Measurements from ENCODE around the gene PDCD7.
"Not testable (repeated sequence)": the region's sequence is repeated elsewhere in the genome, so short reads cannot be mapped to it uniquely, and the experiment has no call there.

DNA sequence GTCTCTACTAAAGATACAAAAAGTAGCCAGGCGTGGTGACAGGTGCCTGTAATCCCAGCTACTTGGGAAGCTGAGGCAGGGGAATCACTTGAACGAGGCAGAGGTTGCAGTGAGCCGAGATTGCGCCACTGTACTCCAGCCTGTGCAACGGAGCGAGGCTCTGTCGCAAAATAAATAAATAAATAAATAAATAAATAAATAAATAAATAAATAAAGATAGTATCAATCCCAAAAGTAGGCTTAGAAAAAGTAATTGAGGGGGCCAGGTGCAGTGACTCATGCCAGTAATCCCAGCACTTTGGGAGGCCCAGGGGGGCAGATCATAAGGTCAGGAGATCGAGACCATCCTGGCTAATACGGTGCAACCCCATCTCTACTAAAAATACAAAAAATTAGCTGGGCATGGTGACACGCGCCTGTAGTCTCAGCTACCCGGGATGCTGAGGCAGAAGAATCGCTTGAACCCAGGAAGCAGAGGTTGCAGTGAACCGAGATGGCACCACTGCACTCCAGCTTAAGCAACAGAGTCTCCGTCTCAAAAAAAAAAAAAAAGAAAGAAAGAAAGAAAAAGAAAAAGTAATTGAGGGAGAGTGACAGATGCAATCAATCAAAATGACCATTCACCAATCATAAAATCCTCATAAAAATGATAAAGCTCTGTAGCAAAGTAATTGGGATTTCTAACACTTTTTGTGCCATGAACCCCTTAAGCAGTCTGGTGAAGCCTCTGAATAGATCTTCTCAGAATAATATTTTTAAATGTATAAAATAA is 48.2 kb upstream of the PDCD7 start:
- TF ChIP-seq, protein P1, sequence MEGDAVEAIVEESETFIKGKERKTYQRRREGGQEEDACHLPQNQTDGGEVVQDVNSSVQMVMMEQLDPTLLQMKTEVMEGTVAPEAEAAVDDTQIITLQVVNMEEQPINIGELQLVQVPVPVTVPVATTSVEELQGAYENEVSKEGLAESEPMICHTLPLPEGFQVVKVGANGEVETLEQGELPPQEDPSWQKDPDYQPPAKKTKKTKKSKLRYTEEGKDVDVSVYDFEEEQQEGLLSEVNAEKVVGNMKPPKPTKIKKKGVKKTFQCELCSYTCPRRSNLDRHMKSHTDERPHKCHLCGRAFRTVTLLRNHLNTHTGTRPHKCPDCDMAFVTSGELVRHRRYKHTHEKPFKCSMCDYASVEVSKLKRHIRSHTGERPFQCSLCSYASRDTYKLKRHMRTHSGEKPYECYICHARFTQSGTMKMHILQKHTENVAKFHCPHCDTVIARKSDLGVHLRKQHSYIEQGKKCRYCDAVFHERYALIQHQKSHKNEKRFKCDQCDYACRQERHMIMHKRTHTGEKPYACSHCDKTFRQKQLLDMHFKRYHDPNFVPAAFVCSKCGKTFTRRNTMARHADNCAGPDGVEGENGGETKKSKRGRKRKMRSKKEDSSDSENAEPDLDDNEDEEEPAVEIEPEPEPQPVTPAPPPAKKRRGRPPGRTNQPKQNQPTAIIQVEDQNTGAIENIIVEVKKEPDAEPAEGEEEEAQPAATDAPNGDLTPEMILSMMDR (IDR thresholded peaks at IDR 0.05) = not testable (repeated sequence)
- TF ChIP-seq, protein P2, sequence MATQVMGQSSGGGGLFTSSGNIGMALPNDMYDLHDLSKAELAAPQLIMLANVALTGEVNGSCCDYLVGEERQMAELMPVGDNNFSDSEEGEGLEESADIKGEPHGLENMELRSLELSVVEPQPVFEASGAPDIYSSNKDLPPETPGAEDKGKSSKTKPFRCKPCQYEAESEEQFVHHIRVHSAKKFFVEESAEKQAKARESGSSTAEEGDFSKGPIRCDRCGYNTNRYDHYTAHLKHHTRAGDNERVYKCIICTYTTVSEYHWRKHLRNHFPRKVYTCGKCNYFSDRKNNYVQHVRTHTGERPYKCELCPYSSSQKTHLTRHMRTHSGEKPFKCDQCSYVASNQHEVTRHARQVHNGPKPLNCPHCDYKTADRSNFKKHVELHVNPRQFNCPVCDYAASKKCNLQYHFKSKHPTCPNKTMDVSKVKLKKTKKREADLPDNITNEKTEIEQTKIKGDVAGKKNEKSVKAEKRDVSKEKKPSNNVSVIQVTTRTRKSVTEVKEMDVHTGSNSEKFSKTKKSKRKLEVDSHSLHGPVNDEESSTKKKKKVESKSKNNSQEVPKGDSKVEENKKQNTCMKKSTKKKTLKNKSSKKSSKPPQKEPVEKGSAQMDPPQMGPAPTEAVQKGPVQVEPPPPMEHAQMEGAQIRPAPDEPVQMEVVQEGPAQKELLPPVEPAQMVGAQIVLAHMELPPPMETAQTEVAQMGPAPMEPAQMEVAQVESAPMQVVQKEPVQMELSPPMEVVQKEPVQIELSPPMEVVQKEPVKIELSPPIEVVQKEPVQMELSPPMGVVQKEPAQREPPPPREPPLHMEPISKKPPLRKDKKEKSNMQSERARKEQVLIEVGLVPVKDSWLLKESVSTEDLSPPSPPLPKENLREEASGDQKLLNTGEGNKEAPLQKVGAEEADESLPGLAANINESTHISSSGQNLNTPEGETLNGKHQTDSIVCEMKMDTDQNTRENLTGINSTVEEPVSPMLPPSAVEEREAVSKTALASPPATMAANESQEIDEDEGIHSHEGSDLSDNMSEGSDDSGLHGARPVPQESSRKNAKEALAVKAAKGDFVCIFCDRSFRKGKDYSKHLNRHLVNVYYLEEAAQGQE (IDR thresholded peaks at IDR 0.05; ENCODE audit: insufficient read depth in 1 of 2, low read depth in 2 of 2, low read length in 1 of 2) = not testable (repeated sequence)
- not testable (repeated sequence) for TF ChIP-seq POLR2AphosphoS5 (IDR thresholded peaks at IDR 0.05; ENCODE audit: low read depth, low read length); SIN3A (IDR thresholded peaks at IDR 0.05; ENCODE audit: borderline replicate concordance, insufficient read depth, low read depth, low read length); TCF7L2 (IDR thresholded peaks at IDR 0.05; ENCODE audit: low read depth, low read length)

Data from Panc1 (cell line).